ENCODE data around the gene ADGRA1.

ADGRA1 gene

DNA sequence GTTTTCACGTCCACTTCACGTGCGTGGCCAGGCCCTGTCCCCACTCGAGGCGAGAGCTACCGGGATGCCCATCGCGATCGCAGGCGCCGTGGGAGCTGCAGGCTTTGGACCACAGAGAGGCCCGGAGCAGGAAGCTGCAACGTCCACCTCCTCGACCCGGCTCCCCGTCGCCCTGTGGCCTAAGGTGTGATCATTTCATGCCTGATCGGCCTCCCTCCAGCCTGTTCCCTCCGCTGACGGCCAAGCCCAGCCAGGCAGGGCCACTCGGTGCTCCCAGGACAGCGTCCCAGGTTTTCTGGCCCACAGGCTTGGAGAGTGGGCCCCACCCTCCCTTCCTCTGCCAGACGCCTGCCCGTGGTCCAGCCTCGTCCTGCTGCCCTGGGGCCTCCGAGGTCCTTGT lies 91.9 kb downstream of the ADGRA1 start:
- no peak for DNase-seq (ENCODE audit: low spot score)

DNA sequence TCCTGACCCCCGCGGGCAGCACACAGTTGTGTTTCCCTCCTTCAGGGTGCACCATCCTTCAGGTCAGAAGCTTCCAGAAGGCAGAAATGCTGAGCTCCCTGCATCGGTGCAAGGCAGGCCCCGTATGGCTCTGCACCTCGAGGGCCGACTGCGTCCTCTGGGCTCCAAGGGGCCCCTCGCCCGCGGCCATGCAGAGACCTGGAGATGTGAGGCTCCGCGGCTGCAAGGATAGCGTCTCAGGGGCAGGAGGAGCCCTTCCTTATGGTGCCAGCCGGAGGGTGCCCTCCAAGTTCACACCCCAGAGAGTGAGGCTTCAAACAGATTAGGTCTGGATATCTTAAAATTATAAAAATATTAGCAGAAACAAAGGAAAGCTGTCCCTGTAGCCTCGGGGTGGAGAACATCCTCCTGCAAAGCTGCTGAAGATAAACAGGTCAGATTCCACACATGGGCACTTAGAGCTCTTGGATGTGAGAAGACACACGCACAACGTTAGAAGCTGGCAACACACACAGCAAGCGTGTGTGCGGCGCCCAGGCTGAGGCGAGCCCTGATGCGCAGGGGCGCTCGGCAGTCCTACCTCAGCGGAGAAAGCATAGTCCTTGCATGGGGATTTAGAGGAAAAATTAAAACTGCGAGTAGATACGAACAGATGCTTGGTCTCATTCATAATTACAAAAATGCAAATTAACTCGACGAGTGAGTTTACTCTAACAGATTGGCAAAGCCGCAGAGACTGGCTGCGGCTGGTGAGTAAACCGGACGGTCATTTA lies 92.7 kb downstream of the ADGRA1 start:
- DNase-seq (ENCODE audit: low spot score) = no peak

DNA sequence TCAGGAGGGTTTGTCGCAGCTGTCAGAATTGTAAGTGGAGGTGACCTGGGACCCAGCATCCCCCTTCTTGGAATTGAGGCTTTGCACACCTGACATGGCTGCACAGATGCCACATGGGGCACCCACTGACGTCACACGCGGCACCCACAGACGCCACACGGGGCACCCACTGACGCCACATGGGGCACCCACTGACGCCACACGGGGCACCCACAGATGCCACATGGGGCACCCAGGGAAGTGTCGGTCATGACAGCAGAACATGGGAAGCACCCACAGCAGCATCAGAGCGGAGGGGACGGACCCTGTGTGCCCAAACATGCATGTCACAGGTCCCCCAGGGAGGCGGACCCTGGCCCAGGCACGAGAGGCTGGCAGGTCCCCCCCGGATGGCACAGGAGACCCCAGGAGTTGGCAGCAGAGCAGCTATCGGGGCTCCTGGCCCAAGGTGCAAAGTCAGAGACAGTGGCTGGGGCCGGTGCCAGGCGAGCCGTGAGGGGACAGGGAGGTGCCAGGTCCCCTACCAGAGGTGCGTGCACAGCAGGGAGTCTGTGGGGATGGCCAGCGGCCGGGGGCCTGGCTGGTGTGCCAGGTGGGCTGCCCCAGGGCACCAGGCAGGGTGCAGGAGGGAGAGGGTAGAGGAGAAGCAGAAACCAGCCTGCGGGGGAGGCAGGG lies 93.4 kb downstream of the ADGRA1 start:
- no peak for DNase-seq (ENCODE audit: low spot score)

All from left forelimb (tissue), 1 donor.